Breast epithelium (tissue), 4 donors: ENCODE results near the gene CASP8. TPM values are rescaled to one million over a fixed set of nuclear protein-coding genes. Genes with fewer than 3 reads are reported as not detected.

Experiments used
- DNase-seq, 2 donors: peaks; one replicate each; pipeline ENCODE4 v3.0.0-alpha.2; 2019; ENCODE audit warnings: low spot score in 2 of 2
- H3K27ac ChIP-seq, 2 donors: fragments of 200-600 bp; sonication (generic) in 1 of 2; one replicate each; pipeline ENCODE4 v1.5.1; 2016 to 2019; ENCODE audit warnings: mild to moderate bottlenecking in 1 of 2
- H3K27me3 ChIP-seq, 2 donors: fragments of 200-600 bp; sonication (generic) in 1 of 2; one replicate each; pipeline versions ENCODE4 v1.5.1 to v1.6.0; 2017 to 2019; ENCODE audit warnings: control low read depth in 1 of 2, mild to moderate bottlenecking in 1 of 2
- H3K36me3 ChIP-seq: fragments of 200-600 bp; one replicate; pipeline ENCODE4 v1.5.1; 2019
- H3K4me1 ChIP-seq, 2 donors: fragments of 200-600 bp; sonication (generic); one replicate each; pipeline ENCODE4 v1.5.1; 2016 to 2019; ENCODE audit warnings: control low read depth in 1 of 2
- H3K4me3 ChIP-seq, 3 donors: fragments of 200-600 bp; sonication (generic); 1 replicate in 2 of 3; 2 replicates in 1 of 3; pipeline ENCODE4 v1.5.1; 2016 to 2019; ENCODE audit warnings: mild to moderate bottlenecking in 3 of 3, moderate library complexity in 2 of 3
- H3K9me3 ChIP-seq, 2 donors: fragments of 200-600 bp; sonication (generic) in 1 of 2; one replicate each; pipeline ENCODE4 v1.5.1; 2016 to 2019; ENCODE audit warnings: control low read depth in 1 of 2
- POLR2A ChIP-seq: fragments of 450-650 bp; IDR thresholded peaks from one replicate; pipeline ENCODE4 v1.6.1; 2016; ENCODE audit warnings: antibody characterized with exemption, mild to moderate bottlenecking, moderate library complexity
- POLR2AphosphoS5 ChIP-seq, 3 donors: sonication (generic); formaldehyde crosslinking; IDR thresholded peaks; one replicate each; pipeline ENCODE4 v1.6.1; 2017; ENCODE audit warnings: antibody characterized with exemption in 3 of 3
- intact Hi-C: fragments of 100-400 bp; cut with DNase I; formaldehyde crosslinking; loops from one replicate; pipeline ENCODE4 v1.15.1; 2023; ENCODE audit warnings: low total_unique reads
- total RNA-seq, 3 donors: library from RNA; depleted of rRNA; stranded (reverse); fragments of >200 nt; gene quantifications; one replicate each; pipeline ENCODE4 v1.1.0, GENCODE V29; 2016
- TF ChIP-seq, protein P1 (sequence below), 3 donors: fragments of 450-650 bp; IDR thresholded peaks; one replicate each; pipeline ENCODE4 v1.5.1; 2016 to 2017; ENCODE audit warnings: antibody characterized with exemption in 3 of 3, mild to moderate bottlenecking in 3 of 3, moderate library complexity in 3 of 3

The CASP8 gene
- total RNA-seq, 3 donors from 2014 or later: 18.2 to 28.8 (median 21.3) TPM

DNA sequence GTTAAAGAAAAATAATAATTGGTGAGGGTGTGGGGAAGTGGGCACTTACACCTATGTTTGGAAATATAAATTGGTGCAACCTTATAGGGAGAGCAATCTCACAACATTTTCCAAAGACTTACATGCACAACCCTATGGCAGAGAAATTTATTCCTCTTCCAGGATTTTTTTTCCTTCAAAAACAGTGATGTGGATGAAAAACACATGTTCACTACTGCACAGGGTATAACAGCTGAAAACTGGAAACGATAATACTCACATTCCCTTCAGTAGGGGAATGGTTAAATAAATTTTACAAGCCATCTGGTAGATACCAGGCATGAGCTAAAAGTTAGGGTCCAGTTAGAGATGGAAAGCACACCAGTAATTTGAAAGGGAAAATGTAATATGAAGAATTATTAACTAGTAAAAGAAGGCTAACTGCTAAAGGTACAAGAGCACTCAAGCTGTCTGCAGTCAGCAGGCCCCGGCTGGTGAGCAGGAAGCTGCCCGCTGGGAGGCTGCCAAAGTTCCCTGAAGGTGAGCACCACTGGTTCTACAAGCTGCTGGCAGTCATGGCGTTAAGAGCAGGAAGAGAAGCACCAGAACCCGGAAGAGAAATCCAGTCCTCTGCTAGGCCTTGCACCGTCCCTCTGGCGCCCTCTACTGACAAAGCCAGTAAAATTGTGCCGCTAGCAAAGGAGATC lies 28.4 kb upstream of the CASP8 start:
- intact Hi-C loops: no loop called here
- Histone ChIP-seq H3K9me3 (no peaks in the 10 kb centered on the region), H3K4me1 (peaks cover 0 to 11% of the 10 kb centered on the region in 2 donors), H3K27ac (peak overlapping the region; percentile 2 to 78), H3K4me3 (peak overlapping the region in 1 of 3 donors; percentile 65), H3K36me3 (no peaks in the 10 kb centered on the region), H3K27me3 (no peaks in the 10 kb centered on the region)
- peak; percentile 87 to 90 for DNase-seq
- TF ChIP-seq, protein P1, sequence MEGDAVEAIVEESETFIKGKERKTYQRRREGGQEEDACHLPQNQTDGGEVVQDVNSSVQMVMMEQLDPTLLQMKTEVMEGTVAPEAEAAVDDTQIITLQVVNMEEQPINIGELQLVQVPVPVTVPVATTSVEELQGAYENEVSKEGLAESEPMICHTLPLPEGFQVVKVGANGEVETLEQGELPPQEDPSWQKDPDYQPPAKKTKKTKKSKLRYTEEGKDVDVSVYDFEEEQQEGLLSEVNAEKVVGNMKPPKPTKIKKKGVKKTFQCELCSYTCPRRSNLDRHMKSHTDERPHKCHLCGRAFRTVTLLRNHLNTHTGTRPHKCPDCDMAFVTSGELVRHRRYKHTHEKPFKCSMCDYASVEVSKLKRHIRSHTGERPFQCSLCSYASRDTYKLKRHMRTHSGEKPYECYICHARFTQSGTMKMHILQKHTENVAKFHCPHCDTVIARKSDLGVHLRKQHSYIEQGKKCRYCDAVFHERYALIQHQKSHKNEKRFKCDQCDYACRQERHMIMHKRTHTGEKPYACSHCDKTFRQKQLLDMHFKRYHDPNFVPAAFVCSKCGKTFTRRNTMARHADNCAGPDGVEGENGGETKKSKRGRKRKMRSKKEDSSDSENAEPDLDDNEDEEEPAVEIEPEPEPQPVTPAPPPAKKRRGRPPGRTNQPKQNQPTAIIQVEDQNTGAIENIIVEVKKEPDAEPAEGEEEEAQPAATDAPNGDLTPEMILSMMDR (IDR thresholded peaks at IDR 0.05): peak; percentile 64 to 82 (median 78)
- TF ChIP-seq POLR2AphosphoS5 (IDR thresholded peaks at IDR 0.05) (peak; percentile 28 to 66 (median 53)), POLR2A (no peak)

DNA sequence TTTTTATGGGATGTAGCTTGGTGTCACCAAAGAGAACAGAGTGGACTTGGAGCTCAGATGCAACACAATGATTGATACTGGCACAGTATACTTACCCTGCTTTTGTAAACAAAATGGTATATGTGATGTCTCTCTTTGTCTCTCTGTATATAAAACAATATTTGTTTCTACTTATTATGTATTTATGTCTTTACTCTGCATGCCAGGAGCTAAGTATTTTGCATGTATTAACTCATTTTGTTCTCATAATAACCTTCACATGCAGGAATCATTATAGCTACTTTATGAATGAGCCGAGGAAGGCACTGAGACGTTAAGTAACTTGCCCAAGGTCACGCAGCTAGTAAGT lies 27.9 kb upstream of the CASP8 start:
- Histone ChIP-seq H3K4me1 (peaks cover 0 to 11% of the 10 kb centered on the region in 2 donors), H3K36me3 (no peaks in the 10 kb centered on the region), H3K27me3 (no peaks in the 10 kb centered on the region), H3K4me3 (peak overlapping the region in 1 of 3 donors; percentile 65), H3K9me3 (no peaks in the 10 kb centered on the region), H3K27ac (peak overlapping the region; percentile 2 to 78)
- TF ChIP-seq POLR2AphosphoS5 (IDR thresholded peaks at IDR 0.05): no peak
- TF ChIP-seq, protein P1 (IDR thresholded peaks at IDR 0.05): no peak
- TF ChIP-seq POLR2A: no peak
- intact Hi-C loops: no loop called here
- no peak for DNase-seq

DNA sequence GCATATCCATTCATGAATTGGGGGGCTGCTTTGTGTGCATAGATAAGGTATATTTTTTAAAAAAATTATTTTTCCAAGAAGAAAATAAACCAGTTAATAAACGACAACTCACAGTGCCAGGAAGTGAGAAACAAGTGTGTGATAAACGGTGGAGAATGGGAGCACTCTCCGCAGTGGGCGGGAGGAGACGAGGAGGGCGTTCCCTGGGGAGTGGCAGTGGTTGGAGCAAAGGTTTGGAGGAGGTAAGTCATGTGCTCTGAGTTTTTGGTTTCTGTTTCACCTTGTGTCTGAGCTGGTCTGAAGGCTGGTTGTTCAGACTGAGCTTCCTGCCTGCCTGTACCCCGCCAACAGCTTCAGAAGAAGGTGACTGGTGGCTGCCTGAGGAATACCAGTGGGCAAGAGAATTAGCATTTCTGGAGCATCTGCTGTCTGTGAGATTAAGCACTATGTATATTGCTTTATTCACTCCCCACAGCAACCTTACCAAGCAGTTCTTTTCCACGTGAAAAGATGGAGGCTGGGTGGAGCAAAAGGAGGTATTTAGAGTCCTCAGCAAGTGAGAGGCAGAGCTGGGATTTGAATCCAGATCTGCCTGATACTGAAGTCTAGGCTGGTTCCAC lies 27.0 kb upstream of the CASP8 start:
- TF ChIP-seq POLR2A (peak; percentile 28), POLR2AphosphoS5 (IDR thresholded peaks at IDR 0.05) (peak in 1 of 3 donors; percentile 75)
- TF ChIP-seq, protein P1 (IDR thresholded peaks at IDR 0.05): no peak
- intact Hi-C loops: no loop called here
- Histone ChIP-seq H3K36me3 (no peaks in the 10 kb centered on the region), H3K4me1 (peaks cover 0 to 11% of the 10 kb centered on the region in 2 donors), H3K4me3 (peak overlapping the region; percentile 7 to 65 (median 55)), H3K9me3 (no peaks in the 10 kb centered on the region), H3K27me3 (no peaks in the 10 kb centered on the region), H3K27ac (peak overlapping the region; percentile 68 to 78)
- peak; percentile 68 to 87 for DNase-seq

DNA sequence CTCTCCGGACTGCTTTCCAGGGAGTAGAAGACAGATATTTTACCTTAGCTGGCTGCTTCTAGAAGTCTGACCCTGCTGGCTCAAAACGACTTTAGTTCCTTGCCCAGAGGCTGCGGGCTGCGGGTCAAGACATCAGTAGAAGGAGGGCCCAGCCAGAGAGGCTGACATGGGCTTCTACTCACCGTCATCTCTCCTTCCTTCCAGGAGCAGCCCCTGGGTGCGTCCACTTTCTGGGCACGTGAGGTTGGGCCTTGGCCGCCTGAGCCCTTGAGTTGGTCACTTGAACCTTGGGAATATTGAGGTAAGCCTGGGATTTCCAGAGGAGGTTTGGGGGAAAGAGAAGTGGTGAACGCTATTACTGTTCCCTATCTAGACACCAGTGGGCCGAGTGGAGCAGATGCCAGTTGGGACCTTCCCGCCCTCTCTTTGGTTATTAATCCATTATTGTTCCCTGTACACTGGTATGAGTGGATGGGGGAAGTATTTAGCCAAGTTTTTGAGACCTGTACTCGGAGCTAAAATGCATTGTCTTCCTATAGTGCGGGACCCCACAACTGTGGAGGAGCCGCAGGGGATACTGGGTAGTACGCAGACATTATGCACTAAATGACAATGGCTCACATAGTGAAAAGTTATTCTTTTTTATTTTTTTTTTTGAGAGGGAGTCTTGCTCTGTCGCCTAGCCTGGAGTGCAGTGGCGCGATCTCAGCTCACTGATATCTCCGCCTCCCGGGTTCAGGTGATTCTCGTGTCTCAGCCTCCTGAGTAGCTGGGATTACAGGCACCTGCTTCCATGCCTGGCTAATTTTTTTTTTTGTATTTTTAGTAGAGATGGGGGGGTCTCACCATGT lies 26.3 kb upstream of the CASP8 start:
- intact Hi-C loops: no loop called here
- Histone ChIP-seq H3K27ac (peak overlapping the region; percentile 68 to 78), H3K36me3 (no peaks in the 10 kb centered on the region), H3K27me3 (no peaks in the 10 kb centered on the region), H3K4me1 (peaks cover 0 to 11% of the 10 kb centered on the region in 2 donors), H3K4me3 (peak overlapping the region; percentile 7 to 65 (median 55)), H3K9me3 (no peaks in the 10 kb centered on the region)
- TF ChIP-seq POLR2A: no peak
- no peak for TF ChIP-seq POLR2AphosphoS5 (IDR thresholded peaks at IDR 0.05)
- TF ChIP-seq, protein P1 (IDR thresholded peaks at IDR 0.05): no peak
- DNase-seq: no peak
